Ovary (tissue), 9 donors: ENCODE measurements around the gene SMPDL3B. TPM values are rescaled to one million over a fixed set of nuclear protein-coding genes. Genes with fewer than 3 reads are reported as not detected.

Experiments used
- DNase-seq, 5 donors: peaks; one replicate each; pipeline ENCODE4 v3.0.0-alpha.2; 2019 to 2020
- H3K27ac ChIP-seq, 2 donors: fragments of 200-600 bp; one replicate each; pipeline versions ENCODE4 v1.5.1 to v1.8.0; 2019 to 2022
- H3K27me3 ChIP-seq: fragments of 200-600 bp; one replicate; pipeline ENCODE4 v1.8.0; 2022
- H3K36me3 ChIP-seq: fragments of 200-600 bp; sonication (generic); one replicate; pipeline ENCODE4 v1.5.1; 2019
- H3K4me1 ChIP-seq: one replicate; pipeline ENCODE4 v1.8.1; 2013; ENCODE audit warnings: mild to moderate bottlenecking, moderate library complexity; ENCODE audit not compliant: insufficient read depth
- H3K4me3 ChIP-seq: fragments of 200-600 bp; sonication (generic); one replicate; pipeline ENCODE4 v1.5.1; 2017
- H3K9me3 ChIP-seq, 2 donors: fragments of 200-600 bp in 1 of 2; sonication (generic) in 1 of 2; one replicate each; pipeline versions ENCODE4 v1.5.1 to v1.8.1; 2013 to 2019; ENCODE audit warnings: mild to moderate bottlenecking in 1 of 2, moderate library complexity in 1 of 2
- CTCF ChIP-seq, 3 donors: fragments of 450-650 bp in 2 of 3; fragments of 200-600 bp in 1 of 3; IDR thresholded peaks; one replicate each; pipeline versions ENCODE4 v1.5.1 to v1.8.0; 2016 to 2022; ENCODE audit warnings: antibody characterized with exemption in 3 of 3, mild to moderate bottlenecking in 1 of 3
- EP300 ChIP-seq: sonication (generic); formaldehyde crosslinking; IDR thresholded peaks from one replicate; pipeline ENCODE4 v1.6.1; 2017; ENCODE audit warnings: antibody characterized with exemption
- POLR2A ChIP-seq: fragments of 450-650 bp; IDR thresholded peaks from one replicate; pipeline ENCODE4 v1.6.1; 2017; ENCODE audit warnings: antibody characterized with exemption, mild to moderate bottlenecking, moderate library complexity
- WGBS, 3 donors: extraction: QIAGEN DNeasy Blood & Tissue Kit in 1 of 3; methylation state at CpG; one replicate each; pipeline versions ENCODE4 v1.1.5 to v1.1.7; 2013 to 2017; 5-methylcytosine and 5-hydroxymethylcytosine counted together
- intact Hi-C, 4 donors: fragments of 100-400 bp; cut with DNase I; formaldehyde crosslinking; loops; one replicate each; pipeline versions ENCODE4 v1.11.0 to v1.15.1; 2022 to 2023
- polyA plus RNA-seq, 2 donors: library from polyadenylated mRNA; stranded (reverse); fragments of 200-250 nt in 1 of 2; fragments of 350-450 nt in 1 of 2; fragmentation: Illumina TruSeq in 1 of 2; extraction: RNeasy Lipid Tissue Mini Kit (QIAGEN cat#74804) in 1 of 2; gene quantifications; one replicate each; pipeline ENCODE4 v1.2.3, GENCODE V29; 2013 to 2014
- total RNA-seq, 7 donors: library from RNA; depleted of rRNA in 2 of 7; stranded (reverse); fragments of >200 nt in 2 of 7; fragmentation: NEBNext Ultra II Directional in 3 of 7; extraction: Animal tissue kit (Norgen Biotek cat#: 25700) in 3 of 7; gene quantifications; one replicate each; pipeline versions ENCODE4 v1.1.0 to v1.2.4, GENCODE V29; 2016 to 2023
- donor health status: DM: no; HTN: no; CAD: no; lungs with moderate emphysema.
- donor health status: DM: no; HTN: no; CAD: no.
- donor health status: Bipolar disorder and iron deficiency.
- donor health status: DM: yes; HTN: yes; CAD: no.
- donor health status: DM: no; HTN: no; CAD: no.
- donor health status: DM: yes; HTN: yes; CAD: no.

The SMPDL3B gene
- total and polyA plus RNA-seq, 9 donors, result 0.23 to 21.1 (median 0.74) TPM; not detected in 2

GRCh38 chr1:27928216-27928954, 6.4 kb upstream of the SMPDL3B start:
- H3K4me1 ChIP-seq, result no peaks in the 10 kb centered on the region
- H3K36me3 ChIP-seq, result no peaks in the 10 kb centered on the region
- no peaks in the 10 kb centered on the region for H3K27me3 ChIP-seq
- WGBS, 3 donors, result 61 to 77% (median 68%) methylated on average over 5 of the region's 5 CpGs
- intact Hi-C loops, result no loop called here
- no peak overlapping the region for H3K4me3 ChIP-seq
- DNase-seq, result no peak
- TF ChIP-seq POLR2A, result no peak
- H3K27ac ChIP-seq, result no peak overlapping the region
- no peaks in the 10 kb centered on the region for H3K9me3 ChIP-seq

- no peak overlapping the region for H3K4me3 ChIP-seq
- peaks cover 2% of the 10 kb centered on the region for H3K4me1 ChIP-seq
- H3K36me3 ChIP-seq, result no peaks in the 10 kb centered on the region
- H3K27me3 ChIP-seq, result no peaks in the 10 kb centered on the region
- no peak for DNase-seq
- intact Hi-C loops, result no loop called here
- WGBS, 3 donors, result 85 to 93% (median 90%) methylated on average over 6 of the region's 6 CpGs
- no peak for TF ChIP-seq CTCF (IDR thresholded peaks at IDR 0.05)
- TF ChIP-seq EP300, result no peak
- no peak for TF ChIP-seq POLR2A
- no peak overlapping the region for H3K27ac ChIP-seq
- no peaks in the 10 kb centered on the region for H3K9me3 ChIP-seq
Observed at GRCh38 chr1:27931184-27931583, 3.6 kb upstream of the SMPDL3B start.

- H3K4me1 ChIP-seq, result peaks cover 2% of the 10 kb centered on the region
- intact Hi-C loops, result no loop called here
- H3K27ac ChIP-seq, result no peak overlapping the region
- no peaks in the 10 kb centered on the region for H3K27me3 ChIP-seq
- no peaks in the 10 kb centered on the region for H3K9me3 ChIP-seq
- no peak overlapping the region for H3K4me3 ChIP-seq
- no peak for TF ChIP-seq EP300
- TF ChIP-seq POLR2A, result no peak
- no peak for TF ChIP-seq CTCF (IDR thresholded peaks at IDR 0.05)
- DNase-seq, result no peak
- H3K36me3 ChIP-seq, result no peaks in the 10 kb centered on the region
- WGBS, 3 donors, result 74 to 85% (median 79%) methylated on average over 4 of the region's 4 CpGs
Observed at GRCh38 chr1:27931759-27932158, 3.0 kb upstream of the SMPDL3B start.

GRCh38 chr1:27935721-27936120, 921 bp downstream of the SMPDL3B start:
- no peaks in the 10 kb centered on the region for H3K36me3 ChIP-seq
- H3K9me3 ChIP-seq, result no peaks in the 10 kb centered on the region
- TF ChIP-seq EP300 (no peak), CTCF (IDR thresholded peaks at IDR 0.05) (no peak), POLR2A (no peak)
- no peak for DNase-seq
- H3K27me3 ChIP-seq, result no peaks in the 10 kb centered on the region
- peaks cover 2% of the 10 kb centered on the region for H3K4me1 ChIP-seq
- no peak overlapping the region for H3K27ac ChIP-seq
- intact Hi-C loops, result loop anchor here in 1 of 4 donors (5.0 kb wide), 1 partner anchor 1883 kb away; no protein-coding TSS in a partner anchor
- WGBS, 3 donors, result 30 to 62% (median 49%) methylated on average over 8 of the region's 8 CpGs
- no peak overlapping the region for H3K4me3 ChIP-seq

- H3K36me3 ChIP-seq, result no peaks in the 10 kb centered on the region
- no peak overlapping the region for H3K4me3 ChIP-seq
- no peaks in the 10 kb centered on the region for H3K9me3 ChIP-seq
- no peaks in the 10 kb centered on the region for H3K27me3 ChIP-seq
- WGBS, 3 donors, result 39 to 85% (median 74%) methylated on average over 5 of the region's 5 CpGs
- TF ChIP-seq POLR2A (no peak), EP300 (no peak), CTCF (IDR thresholded peaks at IDR 0.05) (no peak)
- intact Hi-C loops, result loop anchor here in 1 of 4 donors (5.0 kb wide), 1 partner anchor 1884 kb away; no protein-coding TSS in a partner anchor
- no peak for DNase-seq
- H3K27ac ChIP-seq, result no peak overlapping the region
- H3K4me1 ChIP-seq, result peaks cover 2% of the 10 kb centered on the region
Observed at GRCh38 chr1:27936370-27936769, 1.6 kb downstream of the SMPDL3B start.
